Measurements from ENCODE around the gene TMEM108.

TMEM108 gene

GRCh38 chr3:133439563-133439962, 401.4 kb downstream of the TMEM108 start:
- TF ChIP-seq CTCF (IDR thresholded peaks at IDR 0.05) (no peak), ZFX (IDR thresholded peaks at IDR 0.05; ENCODE audit: borderline replicate concordance) (no peak)
- no peak overlapping the region for H3K27ac ChIP-seq

- H3K27ac ChIP-seq, result no peak overlapping the region
These were observed 402.5 kb downstream of the TMEM108 start for GRCh38 chr3:133440652-133441051.

GRCh38 chr3:133441867-133442270, 403.7 kb downstream of the TMEM108 start:
- TF ChIP-seq CTCF (IDR thresholded peaks at IDR 0.05) (no peak), ZFX (IDR thresholded peaks at IDR 0.05; ENCODE audit: borderline replicate concordance) (no peak)
- H3K27ac ChIP-seq, result no peak overlapping the region

More at GRCh38 chr3:133440652-133441051, 402.5 kb downstream of the TMEM108 start:
- TF ChIP-seq CTCF (IDR thresholded peaks at IDR 0.05) (no peak), ZFX (IDR thresholded peaks at IDR 0.05; ENCODE audit: borderline replicate concordance) (no peak)

- no peak overlapping the region for H3K27ac ChIP-seq
- TF ChIP-seq CTCF (IDR thresholded peaks at IDR 0.05), result no peak
- TF ChIP-seq ZFX (IDR thresholded peaks at IDR 0.05; ENCODE audit: borderline replicate concordance), result no peak
These were observed 404.3 kb downstream of the TMEM108 start for GRCh38 chr3:133442518-133442917.

- no peak for TF ChIP-seq ZFX (IDR thresholded peaks at IDR 0.05; ENCODE audit: borderline replicate concordance)
- peak; percentile 19; the same call in 1 of the 2 replicates for TF ChIP-seq CTCF (IDR thresholded peaks at IDR 0.05)
- H3K27ac ChIP-seq, result peak overlapping the region; percentile 29; the same call in 1 of the 2 replicates
These were observed 405.6 kb downstream of the TMEM108 start for GRCh38 chr3:133443649-133444422.

GRCh38 chr3:133444423-133444774, 406.2 kb downstream of the TMEM108 start:
- TF ChIP-seq ZFX (IDR thresholded peaks at IDR 0.05; ENCODE audit: borderline replicate concordance) (no peak), CTCF (IDR thresholded peaks at IDR 0.05) (no peak)
- H3K27ac ChIP-seq, result peak overlapping the region; percentile 29; the same call in 1 of the 2 replicates

GRCh38 chr3:133445108-133445507, 406.9 kb downstream of the TMEM108 start:
- H3K27ac ChIP-seq, result peak overlapping the region; percentile 29; the same call in 1 of the 2 replicates

More at GRCh38 chr3:133445108-133445507, 406.9 kb downstream of the TMEM108 start:
- TF ChIP-seq CTCF (IDR thresholded peaks at IDR 0.05) (no peak), ZFX (IDR thresholded peaks at IDR 0.05; ENCODE audit: borderline replicate concordance) (no peak)

All from 22Rv1 (cell line).